Activated CD4-positive, CD25-positive, alpha-beta regulatory T cell (primary cell): ENCODE results near the gene ABCC9.

Source experiments
- DNase-seq, 4 experiments: peaks; one replicate each; lab custom pipeline; 2025; lab: John Stamatoyannopoulos, UW

ABCC9 gene

DNA sequence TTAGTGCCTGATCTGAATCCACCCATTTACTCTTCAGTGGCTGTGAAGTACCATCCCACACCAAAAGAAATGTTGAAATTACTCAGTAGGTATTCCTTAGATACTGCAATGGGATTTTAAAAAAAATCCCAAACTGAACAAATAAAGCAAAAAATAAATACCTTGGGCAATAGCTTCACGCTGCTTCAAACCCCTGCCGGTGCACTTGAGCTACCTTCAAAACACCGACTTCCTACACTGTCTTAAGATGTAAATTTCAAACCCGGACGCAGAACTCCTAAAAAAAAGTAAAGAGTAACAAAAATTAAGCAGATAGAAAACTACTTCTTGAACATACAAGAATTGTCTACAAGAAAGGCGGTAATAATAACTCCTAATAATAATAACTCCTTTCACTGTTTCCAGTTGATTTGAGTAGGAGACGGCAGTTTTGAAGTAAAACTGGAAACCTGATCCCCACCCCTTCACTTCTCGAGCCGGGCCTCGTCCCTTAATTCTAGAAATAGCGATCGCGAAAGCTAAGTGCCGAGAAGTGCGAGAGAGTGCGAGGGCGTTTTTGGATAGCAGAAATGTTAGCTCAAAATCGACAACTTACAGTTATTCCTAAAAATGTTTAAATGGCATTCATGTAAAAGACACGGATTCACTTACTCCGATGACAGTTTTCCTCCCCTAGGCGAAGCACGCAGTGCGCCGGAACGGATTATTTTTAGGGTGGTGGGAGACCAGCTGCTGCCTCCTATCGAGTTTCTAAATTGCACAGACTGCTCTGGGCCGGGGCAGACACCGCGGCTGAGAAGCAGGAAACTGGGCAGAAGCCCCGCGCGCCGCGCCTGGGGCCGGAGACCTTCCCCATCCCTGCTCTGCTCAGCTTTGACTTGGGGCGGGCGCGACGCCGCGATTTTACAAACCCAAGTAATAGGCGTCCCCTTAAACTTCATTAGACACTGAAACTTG lies at the start of gene ABCC9:
Gene ABCC9, minus strand, starts transcription at position 878 of the 957 bp plus-strand sequence. CDS start 4,752 bp downstream, outside the sequence.
- DNase-seq, result no peak

DNA sequence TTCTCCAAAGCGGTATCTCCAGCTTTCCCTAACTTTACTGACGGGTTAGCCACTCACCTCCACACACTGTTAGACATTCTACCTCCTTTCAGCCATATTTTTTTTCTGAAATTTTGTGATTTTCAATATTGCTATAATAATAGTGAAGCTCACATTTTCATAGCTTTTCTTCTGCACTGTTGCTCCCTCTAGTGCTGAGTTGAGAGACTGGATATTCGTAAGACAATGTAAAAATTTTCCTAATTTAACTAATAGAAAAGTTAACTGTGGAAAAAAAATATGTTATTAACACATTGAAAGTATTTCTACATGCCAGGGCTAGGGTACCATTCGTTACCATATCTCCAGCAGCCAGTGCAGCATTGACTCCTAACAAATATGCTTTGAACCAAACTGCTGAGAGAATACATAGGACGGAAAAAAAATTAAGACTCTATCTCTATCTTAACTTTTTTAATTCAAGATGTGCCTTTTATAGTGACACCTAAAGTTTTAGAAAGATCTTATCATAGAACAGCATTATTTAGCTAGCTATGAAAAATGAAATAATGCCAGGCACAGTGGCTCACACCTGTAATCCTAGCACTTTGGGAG lies 48.7 kb upstream of the ABCC9 start:
- DNase-seq, result no peak

DNA sequence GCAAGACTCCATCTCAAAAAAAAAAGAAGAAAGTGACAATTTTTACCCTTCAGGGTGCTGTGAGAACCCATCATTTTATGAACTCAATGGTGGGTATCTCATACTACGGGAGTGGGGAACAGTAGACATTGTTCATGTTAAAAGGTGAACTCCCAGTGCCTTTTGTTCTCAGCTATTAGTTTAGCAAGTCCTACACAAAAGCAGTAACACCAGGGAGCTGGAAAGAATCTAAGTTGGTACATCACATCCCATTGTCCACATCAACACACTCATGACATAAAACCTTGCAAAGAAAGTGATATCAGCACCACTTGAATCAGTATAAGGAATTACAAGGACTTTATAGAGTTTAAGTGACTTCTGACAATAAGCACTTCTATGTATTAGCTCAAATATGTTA lies 47.4 kb upstream of the ABCC9 start:
- no peak for DNase-seq

DNA sequence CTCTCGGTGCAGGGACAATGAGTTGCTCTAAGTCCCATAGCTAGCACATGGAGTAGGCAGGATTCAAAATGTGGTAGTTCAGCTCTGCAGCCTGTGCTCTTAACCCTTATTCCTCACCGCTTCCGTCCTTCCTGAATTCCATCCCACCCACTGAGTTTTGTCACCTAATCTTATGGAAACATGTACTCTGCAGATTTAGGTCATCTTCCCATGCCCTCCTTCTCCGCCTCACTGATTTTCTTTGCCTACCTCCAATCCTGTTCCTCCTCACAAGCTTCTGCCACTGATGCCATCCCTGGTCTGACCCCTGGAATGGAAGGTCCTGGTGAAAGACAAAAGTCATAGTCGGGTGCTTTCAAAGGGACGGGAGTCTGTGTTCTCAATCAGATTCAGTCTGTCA lies 46.5 kb upstream of the ABCC9 start:
- no peak for DNase-seq

DNA sequence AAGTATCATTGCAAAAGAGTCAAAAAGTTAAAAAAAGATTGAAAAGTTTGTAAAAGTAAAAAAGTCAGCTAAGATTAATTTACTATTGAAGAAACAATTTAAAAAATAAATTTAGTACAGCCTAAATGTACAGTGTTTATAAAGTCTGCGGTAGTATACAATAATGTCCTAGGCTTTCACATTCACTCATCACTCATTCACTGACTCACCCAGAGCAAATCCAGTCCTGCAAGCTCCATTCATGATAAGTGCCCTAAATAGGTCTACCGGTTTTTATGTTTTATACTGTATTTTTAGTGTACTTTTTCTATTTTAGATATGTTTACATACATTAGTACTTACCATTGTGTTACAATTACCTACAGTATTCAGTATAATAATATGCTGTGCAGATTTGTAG lies 43.9 kb upstream of the ABCC9 start:
- DNase-seq, result no peak

DNA sequence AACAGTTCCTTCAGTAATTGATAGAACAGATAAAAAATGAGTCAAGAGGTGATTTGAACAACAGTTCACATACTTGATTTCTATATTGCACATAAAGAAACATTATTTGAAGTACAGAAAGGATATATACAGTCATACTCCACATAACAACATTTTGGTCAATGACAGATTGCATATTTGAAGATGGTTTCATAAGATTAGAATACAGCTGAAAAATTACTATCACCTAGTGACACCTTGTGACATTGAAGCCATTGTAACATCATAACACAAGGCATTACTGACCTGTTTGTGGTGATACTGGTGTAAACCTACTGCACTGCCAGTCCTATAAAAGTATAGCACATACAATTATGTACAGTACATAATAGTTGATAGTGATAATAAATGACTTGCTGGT lies 43.1 kb upstream of the ABCC9 start:
- DNase-seq, result no peak

DNA sequence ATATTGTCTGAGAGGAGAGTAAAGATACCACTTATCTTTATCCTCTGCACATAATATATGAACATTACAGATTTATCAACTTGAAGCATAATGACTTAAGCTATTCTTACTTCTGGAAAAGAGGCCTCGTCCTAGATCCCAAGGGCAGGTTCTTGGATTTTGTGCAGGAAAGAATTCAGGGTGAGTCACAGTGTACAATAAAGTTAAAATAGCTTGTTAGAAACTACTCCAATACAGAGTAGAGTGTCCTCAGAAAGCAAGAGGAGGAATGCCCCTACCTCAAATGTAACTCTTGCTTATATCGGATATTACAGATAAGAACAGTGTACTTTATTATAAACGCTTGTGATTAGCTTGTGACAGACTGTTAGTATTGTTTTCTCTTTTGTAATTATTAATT lies 41.9 kb upstream of the ABCC9 start:
- no peak for DNase-seq

DNA sequence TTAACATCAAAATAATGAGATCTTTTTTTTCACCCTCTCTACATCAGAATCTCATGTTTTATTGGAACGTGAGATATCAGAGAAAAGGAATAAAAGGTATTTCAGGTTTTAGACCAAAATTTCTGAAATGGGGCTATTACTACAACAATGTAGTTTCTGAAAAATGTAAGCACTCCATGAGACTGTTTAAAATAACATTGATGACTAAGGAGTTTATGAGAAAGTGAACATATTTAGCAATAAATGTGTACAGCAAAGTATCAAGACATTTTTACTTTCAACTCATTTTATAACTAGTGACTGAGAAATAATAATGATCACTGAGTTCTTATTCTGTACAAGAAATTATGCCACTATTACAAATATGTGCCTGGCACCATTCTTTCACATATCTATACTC lies 39.3 kb upstream of the ABCC9 start:
- DNase-seq, result no peak

DNA sequence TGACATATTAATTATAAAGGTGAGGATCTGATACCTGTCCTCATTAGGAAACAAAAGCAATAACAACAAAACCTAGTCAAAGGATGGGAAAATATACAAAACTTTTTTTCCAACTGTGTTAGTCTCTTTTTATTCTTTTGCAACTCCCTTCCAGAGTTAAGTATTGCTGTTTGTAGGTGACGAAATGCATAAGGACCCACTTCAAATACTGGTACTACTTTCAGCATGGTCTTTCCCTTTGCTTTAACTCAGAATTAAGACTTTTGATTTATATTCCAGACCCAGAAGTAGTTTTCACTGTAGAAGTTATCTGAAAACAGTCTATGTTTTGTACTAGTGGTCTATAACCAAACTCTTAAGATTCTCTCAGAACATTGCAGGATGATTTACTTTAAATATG lies 34.1 kb upstream of the ABCC9 start:
- no peak for DNase-seq

DNA sequence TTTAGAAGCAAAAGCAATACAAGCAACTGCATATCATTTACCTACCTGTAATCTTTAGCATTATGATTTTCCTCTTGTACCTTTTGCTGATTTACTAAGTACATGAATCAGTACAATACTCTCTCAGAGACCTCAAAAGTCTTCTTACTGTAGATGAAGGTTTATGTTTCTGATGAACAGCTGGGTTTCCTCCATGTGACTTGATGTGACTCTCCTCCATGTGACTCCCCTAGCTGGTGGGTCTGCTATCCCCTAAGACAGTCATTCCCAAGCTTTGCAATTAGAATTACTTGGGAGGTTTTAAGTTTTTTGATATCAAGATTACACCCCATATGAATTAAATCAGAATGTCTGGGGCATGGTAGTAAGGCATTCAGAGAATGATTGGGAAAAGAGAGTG lies 32.0 kb upstream of the ABCC9 start:
- no peak for DNase-seq

DNA sequence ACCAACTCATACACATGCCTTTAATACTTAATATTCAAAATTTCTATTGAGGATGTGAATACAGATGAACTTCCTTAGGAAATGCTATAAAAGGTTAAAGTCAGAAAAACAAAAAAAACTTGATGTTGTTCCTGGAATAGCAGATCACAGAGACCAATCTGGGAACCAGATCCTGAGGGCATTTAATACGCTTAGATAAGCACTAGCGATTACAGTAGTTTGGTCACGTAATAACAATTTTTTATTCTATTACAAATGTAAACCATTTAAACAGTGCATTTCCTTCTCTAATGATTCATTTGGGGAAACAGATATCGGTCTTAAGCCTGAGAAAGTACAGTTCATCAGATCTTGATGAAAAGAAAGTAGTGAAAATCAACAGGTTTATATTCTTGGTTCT lies 30.8 kb upstream of the ABCC9 start:
- no peak for DNase-seq

DNA sequence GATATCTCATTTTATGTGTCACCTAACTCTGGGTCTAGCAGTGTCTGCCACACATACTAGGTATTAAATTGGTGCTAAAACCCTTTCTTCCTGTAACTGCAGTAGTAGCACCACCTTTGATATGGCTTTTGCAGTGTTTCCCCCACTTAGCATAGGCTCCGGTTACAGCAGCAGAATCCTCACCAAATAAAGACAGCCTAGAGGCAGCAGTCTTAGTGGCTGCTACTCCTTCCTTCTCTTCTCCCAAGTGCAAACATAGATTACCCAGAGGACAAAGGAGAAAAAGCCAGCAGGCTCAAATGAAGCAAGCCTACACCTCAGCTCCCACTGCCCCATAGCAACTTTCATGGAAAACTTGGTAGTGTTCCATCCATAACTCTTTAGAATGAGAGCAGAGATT lies 30.1 kb upstream of the ABCC9 start:
- DNase-seq, result no peak

DNA sequence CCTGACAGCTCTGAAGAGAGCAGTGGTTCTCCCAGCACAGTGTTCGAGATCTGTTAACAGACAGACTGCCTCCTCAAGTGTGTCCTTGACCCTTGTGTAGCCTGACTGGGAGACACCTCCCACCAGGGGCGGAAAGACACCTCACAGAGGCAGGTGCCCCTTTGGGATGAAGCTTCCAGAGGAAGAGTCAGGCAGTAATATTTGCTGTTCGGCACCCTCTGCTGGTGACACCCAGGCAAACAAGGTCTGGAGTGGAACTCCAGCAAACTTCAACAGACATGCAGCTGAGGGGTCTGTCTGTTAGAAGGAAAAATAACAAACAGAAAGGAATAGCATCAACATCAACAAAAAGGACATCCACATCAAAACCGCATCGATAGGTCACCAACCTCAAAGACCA lies 21.6 kb upstream of the ABCC9 start:
- DNase-seq, result no peak

DNA sequence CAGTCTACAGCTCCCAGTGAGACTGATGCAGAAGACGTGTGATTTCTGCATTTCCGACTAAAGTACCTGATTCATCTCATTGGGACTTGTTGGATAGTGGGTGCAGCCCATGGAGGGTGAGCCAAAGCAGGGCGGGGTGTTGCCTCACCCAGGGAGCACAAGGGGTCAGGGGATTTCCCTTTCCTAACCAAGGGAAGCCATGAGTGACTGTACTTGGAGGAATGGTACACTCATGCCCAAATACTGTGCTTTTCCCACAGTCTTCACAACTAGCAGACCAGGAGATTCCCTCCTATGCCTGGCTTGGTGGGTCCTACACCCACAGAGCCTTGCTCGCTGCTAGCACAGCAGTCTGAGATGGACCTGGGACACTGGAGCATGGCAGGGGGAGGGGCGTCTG lies 21.0 kb upstream of the ABCC9 start:
- DNase-seq, result no peak

DNA sequence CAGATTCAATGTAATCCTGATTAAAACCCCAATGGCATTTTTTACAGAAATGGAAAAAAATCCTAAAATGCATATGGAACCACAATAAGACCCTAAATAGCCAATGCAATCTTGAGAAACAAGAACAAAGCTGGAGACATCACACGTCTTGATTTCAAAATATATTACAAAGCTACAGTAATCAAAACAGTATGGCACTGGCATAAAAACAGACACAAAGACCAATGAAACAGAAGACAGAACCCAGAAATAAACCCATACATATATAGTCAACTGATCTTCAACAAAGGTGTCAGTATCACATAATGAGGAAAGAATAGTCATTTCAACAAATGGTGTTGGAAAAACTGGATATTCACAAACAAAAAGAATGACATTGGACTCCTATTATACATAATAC lies 9.4 kb upstream of the ABCC9 start:
- no peak for DNase-seq

DNA sequence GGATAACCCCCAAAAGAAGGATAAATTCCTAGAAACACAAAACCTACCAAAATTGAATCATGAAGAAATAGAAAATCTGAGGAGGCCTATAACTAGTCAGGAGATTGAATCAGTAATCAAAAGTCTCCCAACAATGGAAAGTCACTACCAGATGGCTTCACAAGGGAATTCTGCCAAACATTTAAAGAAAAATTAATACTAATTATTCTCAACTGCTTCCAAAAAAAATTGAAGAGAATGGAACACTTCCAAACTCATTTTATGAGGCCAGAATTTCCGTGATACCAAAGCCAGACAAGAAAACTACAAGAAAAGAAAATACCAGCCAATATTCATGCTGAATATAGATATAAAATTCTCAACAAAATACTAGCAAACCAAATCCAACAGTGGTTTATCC lies 7.8 kb upstream of the ABCC9 start:
- no peak for DNase-seq

DNA sequence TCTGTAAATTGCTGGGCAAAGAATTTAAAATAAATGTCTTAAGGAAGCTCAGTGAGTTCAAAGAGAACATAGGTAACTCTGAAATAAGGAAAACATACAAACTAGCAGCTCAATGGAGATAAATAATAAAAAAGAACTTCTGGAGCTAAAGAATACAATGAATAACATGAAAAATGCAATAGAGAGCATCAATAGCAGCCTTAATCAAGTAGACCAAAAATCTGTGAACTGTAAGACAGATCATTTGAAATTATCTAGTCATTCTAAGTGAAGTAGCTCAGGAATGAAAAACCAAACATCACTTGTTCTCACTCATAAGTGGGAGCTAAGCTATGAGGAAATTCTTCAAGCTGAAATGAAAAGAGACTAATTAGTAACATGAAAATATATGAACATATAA lies 5.8 kb upstream of the ABCC9 start:
- no peak for DNase-seq

DNA sequence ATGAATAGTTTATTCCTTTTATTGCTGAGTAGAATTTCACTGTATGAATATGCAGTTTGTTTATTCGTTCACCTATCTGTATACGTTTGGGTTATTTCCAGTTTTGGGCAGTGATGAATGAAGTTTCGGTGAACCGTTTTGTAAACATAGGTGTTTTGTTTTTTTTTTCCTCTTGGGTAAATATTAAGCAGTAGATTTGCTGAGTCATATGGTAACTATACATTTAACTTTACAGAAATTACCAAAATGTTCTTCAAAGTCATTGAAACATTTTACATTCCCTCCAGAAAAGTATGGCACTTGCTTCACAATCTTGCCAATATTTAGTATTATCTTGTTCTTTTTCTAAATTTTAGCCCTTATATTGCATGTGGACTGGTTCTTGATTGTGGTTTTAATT lies 3.8 kb upstream of the ABCC9 start:
- no peak for DNase-seq

DNA sequence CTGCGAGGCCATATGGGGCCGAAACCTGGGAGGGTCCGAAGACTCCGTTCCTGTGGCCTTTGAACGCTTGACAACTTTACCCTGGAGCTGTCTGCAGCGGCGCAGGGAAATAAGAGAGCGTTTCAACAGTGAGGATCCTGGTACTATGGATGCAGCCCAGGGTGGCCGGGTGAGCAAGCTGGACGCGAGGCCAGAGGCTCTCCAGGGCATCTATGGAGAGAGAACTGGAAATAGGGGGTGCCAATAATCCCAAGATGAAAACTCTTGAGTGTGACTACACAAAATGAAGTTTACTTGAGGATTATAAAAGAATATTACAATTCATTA lies 1.1 kb upstream of the ABCC9 start:
- no peak for DNase-seq

DNA sequence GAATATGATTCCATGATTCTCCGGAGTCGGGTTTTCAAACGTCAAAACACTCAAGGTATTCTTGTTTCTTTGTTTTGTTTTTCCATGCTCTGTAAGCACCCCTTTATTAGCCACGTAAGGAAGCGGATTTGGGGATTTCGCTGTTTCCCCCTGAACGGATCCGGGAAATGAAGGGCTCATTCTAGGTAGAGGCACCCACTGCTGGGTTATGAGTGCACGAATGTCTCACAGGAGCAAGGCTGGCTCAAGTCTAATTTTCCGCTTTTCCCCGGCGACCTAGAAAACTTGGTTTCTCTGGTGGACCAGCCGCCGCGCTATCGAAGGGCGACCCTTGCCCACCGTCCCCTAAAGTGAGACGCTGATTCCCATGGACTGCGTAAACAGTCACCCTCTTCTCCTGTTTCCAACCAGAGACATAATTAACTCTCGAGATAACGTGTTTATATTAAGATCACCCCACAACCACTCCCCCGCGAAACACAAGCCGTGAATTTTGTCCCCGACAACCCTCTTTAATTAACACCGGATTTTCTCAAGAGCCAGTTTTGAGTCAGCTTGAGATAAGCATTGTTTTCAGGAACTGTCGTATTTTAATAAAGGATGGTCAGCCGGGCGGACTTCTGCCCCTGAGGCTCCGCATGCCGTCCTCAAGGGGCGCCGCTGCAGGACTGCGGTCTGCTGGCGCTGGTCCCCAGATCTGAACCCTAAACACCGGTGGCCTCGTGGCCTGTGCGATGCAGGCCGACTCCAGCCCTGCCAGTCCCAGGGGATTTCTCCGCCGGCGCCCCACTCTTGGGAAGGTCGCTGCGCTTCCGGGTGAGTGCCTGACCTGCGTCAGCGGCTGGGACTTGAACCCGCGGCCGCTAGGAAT lies 515 bp upstream of the ABCC9 start:
- DNase-seq, result no peak

DNA sequence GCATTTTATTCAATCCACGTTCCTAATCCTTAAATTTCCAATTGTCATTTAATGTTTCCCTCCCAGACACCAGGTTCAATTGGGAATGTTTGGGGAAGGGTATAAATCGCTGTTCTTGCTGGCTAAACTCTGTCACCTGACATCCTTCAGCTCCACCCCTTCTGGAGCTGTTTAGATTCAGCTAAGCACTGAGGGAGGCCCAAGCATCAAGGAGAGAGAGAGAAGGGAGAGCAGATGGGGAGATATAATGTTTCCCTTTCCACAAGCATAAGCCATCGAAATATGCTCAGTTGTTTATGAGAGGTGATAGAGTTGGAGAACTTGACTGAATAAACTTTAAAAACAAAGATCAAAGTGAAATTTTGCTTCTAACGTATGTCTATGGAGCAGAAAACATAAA lies 1.8 kb downstream of the ABCC9 start:
- no peak for DNase-seq

DNA sequence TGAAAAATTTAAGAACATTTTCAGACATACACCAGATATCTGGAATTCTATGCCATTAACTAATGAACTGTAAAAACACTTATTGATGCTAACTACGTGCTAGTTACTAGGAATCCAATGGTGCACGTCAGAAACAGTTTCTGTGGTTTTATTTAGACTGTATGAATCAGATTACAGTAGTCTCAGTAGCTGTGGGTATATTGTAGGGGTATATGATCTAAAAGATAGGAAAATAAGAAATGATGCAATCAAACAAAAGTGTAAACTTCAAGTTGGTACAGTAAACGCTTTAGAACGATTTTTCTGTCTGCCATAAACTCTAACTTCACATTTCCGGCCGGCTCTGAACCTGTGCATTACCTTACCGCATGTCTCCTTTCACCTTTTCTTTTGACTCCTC lies 2.3 kb downstream of the ABCC9 start:
- DNase-seq, result no peak

DNA sequence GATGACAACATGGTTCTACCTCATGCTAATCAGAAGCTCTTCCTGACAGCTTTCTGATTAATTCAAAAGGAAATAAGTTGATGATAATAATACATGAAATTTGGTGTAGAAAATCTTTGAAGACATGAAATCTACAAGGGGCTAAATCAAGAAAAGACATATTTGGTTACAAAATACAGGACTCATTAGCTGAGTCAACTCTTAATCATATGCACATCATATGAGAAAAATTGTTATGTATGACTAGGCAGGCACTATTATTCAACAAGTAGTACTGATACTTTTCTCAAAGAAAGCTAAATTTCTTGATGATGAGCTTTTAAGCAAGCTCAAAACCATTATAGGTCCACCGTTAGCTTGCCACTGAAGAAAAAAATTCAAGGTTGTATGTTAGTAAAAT lies 7.1 kb downstream of the ABCC9 start:
- DNase-seq, result no peak
